Endodermal cell (in vitro differentiated cells): ENCODE data around the gene RGS16. TPM values are rescaled to one million over a fixed set of nuclear protein-coding genes. Genes with fewer than 3 reads are reported as not detected.

Experiments used
- DNase-seq: peaks from one replicate; pipeline ENCODE4 v3.0.0-alpha.2; 2017
- H3K27ac ChIP-seq: 2 replicates; pipeline ENCODE4 v1.5.1; 2013; ENCODE audit warnings: mild to moderate bottlenecking, low read depth, low read length, moderate library complexity
- H3K27me3 ChIP-seq: 2 replicates; pipeline ENCODE4 v1.6.1; 2013; ENCODE audit warnings: mild to moderate bottlenecking, low read length, moderate library complexity; ENCODE audit not compliant: insufficient read depth, control insufficient read depth, poor library complexity, severe bottlenecking
- H3K36me3 ChIP-seq: 2 replicates; pipeline ENCODE4 v1.7.0; 2013; ENCODE audit warnings: mild to moderate bottlenecking, low read length, moderate library complexity; ENCODE audit not compliant: control insufficient read depth, insufficient read depth
- H3K4me1 ChIP-seq: one replicate; pipeline ENCODE4 v1.7.0; 2013; ENCODE audit warnings: low read length; ENCODE audit not compliant: control insufficient read depth, insufficient read depth
- H3K4me3 ChIP-seq: 2 replicates; pipeline ENCODE4 v1.5.1; 2013; ENCODE audit warnings: mild to moderate bottlenecking, low read length, moderate library complexity
- H3K9ac ChIP-seq: 2 replicates; pipeline ENCODE4 v1.6.1; 2013; ENCODE audit warnings: mild to moderate bottlenecking, low read length, moderate library complexity; ENCODE audit not compliant: poor library complexity, severe bottlenecking; ENCODE audit errors: extremely low read depth
- H3K9me3 ChIP-seq: 2 replicates; pipeline ENCODE4 v1.6.1; 2013; ENCODE audit warnings: mild to moderate bottlenecking, low read length, moderate library complexity; ENCODE audit not compliant: control insufficient read depth
- H3K27ac Mint-ChIP-seq: 2 replicates; pipeline ENCODE4 v1.8.0; 2020; ENCODE audit warnings: mixed read lengths
- H3K27me3 Mint-ChIP-seq: 2 replicates; pipeline ENCODE4 v1.8.0; 2021; ENCODE audit warnings: mild to moderate bottlenecking, mixed read lengths; ENCODE audit not compliant: insufficient read depth
- H3K36me3 Mint-ChIP-seq: 2 replicates; pipeline ENCODE4 v1.8.0; 2020; ENCODE audit warnings: low read depth, mixed read lengths
- H3K4me1 Mint-ChIP-seq: 2 replicates; pipeline ENCODE4 v1.8.0; 2020; ENCODE audit warnings: mixed read lengths
- H3K4me3 Mint-ChIP-seq: 2 replicates; pipeline ENCODE4 v1.8.0; 2020; ENCODE audit warnings: mild to moderate bottlenecking, moderate library complexity, mixed read lengths
- H3K9me3 Mint-ChIP-seq: 2 replicates; pipeline ENCODE4 v1.8.0; 2020; ENCODE audit warnings: mild to moderate bottlenecking, mixed read lengths
- CTCF ChIP-seq: fragments of 200-600 bp; sonication (generic); conservative IDR thresholded peaks from 2 replicates; pipeline ENCODE4 v1.5.0; 2021; ENCODE audit warnings: antibody characterized with exemption, mild to moderate bottlenecking
- WGBS, 2 experiments: methylation state at CpG; one replicate each; pipeline versions ENCODE4 v1.1.5 to v1.1.7; 2013; ENCODE audit warnings: missing lambda C conversion rate in 2 of 2, mixed read lengths in 1 of 2; ENCODE audit not compliant: insufficient coverage in 1 of 2, insufficient read length in 1 of 2; 5-methylcytosine and 5-hydroxymethylcytosine counted together
- total RNA-seq, 2 donors: library from RNA; stranded (reverse); fragmentation: NEBNext Ultra II Directional in 1 of 2; extraction: Animal tissue kit (Norgen Biotek cat#: 25700) in 1 of 2; gene quantifications; 2 replicates in 1 of 2; 3 replicates in 1 of 2; pipeline ENCODE4 v1.2.1, GENCODE V29; 2021

The RGS16 gene
- total RNA-seq, 2 donors from 2014 or later: 14.8 to 19.4 TPM

DNA sequence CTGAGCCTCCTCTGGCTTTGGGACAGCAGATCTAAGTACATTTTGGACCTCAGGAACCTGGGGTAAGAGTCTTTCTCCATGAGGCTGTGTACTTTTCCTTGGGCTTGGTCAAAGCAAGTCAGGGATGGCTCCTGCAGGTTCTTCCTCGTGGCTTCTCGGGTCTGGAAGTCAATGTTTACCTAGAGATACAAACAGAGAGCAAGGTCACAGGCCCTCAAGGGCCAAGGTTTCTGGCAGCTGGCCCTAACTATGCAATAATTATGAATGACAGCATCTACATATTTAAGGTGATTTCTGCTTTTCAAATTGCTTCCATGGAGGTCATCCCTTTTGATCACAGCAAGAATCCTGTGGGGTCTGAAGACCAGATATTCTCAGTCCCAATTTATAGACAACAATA is 42.5 kb upstream of the RGS16 start:
- H3K27ac Mint-ChIP-seq: no peak overlapping the region
- H3K9ac ChIP-seq: no peak overlapping the region
- H3K4me3 ChIP-seq: no peak overlapping the region
- 83 to 97% methylated on average over 1 to 2 of the region's 2 CpGs for WGBS, 2 experiments
- H3K4me1 Mint-ChIP-seq: peaks cover 12% of the 10 kb centered on the region
- H3K27ac ChIP-seq: no peak overlapping the region
- peaks cover 2% of the 10 kb centered on the region for H3K27me3 Mint-ChIP-seq
- no peaks in the 10 kb centered on the region for H3K9me3 ChIP-seq
- no peak for DNase-seq
- H3K36me3 ChIP-seq: no peaks in the 10 kb centered on the region
- H3K27me3 ChIP-seq: no peaks in the 10 kb centered on the region
- H3K4me3 Mint-ChIP-seq: no peak overlapping the region
- H3K4me1 ChIP-seq: peaks cover 5% of the 10 kb centered on the region
- H3K36me3 Mint-ChIP-seq: peaks cover 23% of the 10 kb centered on the region
- no peak for TF ChIP-seq CTCF
- no peaks in the 10 kb centered on the region for H3K9me3 Mint-ChIP-seq

DNA sequence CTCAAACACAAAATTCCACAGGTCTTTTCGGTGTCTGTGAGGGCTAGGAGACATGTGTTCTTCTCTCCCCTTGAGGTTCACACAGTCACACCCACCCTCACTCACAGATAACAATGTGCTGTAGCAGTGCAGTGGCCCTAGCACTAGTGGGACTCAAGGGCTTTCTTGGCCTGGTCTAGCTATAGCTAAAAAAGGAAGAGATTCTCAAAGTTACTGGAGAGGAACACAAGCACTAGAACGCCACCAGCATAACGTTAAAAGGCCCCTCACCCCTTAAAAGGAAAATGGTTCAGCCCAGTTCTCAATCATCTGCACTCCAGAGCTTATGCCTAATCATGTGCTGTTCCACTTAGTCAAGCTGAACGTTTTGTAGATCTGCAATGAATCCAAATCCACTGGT is 40.7 kb upstream of the RGS16 start:
- Mint-ChIP-seq H3K9me3 (no peaks in the 10 kb centered on the region), H3K27me3 (peaks cover 2% of the 10 kb centered on the region), H3K27ac (no peak overlapping the region), H3K36me3 (peaks cover 22% of the 10 kb centered on the region), H3K4me3 (no peak overlapping the region), H3K4me1 (peaks cover 24% of the 10 kb centered on the region)
- Histone ChIP-seq H3K4me3 (no peak overlapping the region), H3K9me3 (no peaks in the 10 kb centered on the region), H3K27ac (no peak overlapping the region), H3K27me3 (no peaks in the 10 kb centered on the region), H3K4me1 (peaks cover 8% of the 10 kb centered on the region), H3K36me3 (no peaks in the 10 kb centered on the region), H3K9ac (no peak overlapping the region)
- WGBS, 2 experiments: 79 to 89% methylated on average over 4 of the region's 4 CpGs
- TF ChIP-seq CTCF: no peak
- no peak for DNase-seq

GRCh38 chr1:182643699-182644098 is 39.5 kb upstream of the RGS16 start:
- no peaks in the 10 kb centered on the region for H3K9me3 Mint-ChIP-seq
- H3K27ac ChIP-seq: no peak overlapping the region
- WGBS, 2 experiments: 89 to 93% methylated on average over 3 of the region's 3 CpGs
- no peaks in the 10 kb centered on the region for H3K36me3 ChIP-seq
- H3K9me3 ChIP-seq: no peaks in the 10 kb centered on the region
- H3K27ac Mint-ChIP-seq: no peak overlapping the region
- H3K4me3 ChIP-seq: no peak overlapping the region
- peaks cover 26% of the 10 kb centered on the region for H3K4me1 Mint-ChIP-seq
- DNase-seq: no peak
- no peak overlapping the region for H3K4me3 Mint-ChIP-seq
- no peak for TF ChIP-seq CTCF
- H3K36me3 Mint-ChIP-seq: peaks cover 22% of the 10 kb centered on the region
- H3K27me3 ChIP-seq: no peaks in the 10 kb centered on the region
- peaks cover 2% of the 10 kb centered on the region for H3K27me3 Mint-ChIP-seq
- H3K9ac ChIP-seq: no peak overlapping the region
- peaks cover 8% of the 10 kb centered on the region for H3K4me1 ChIP-seq
